ENCODE data around the gene FBRS. TPM values are rescaled to one million over a fixed set of nuclear protein-coding genes. Genes with fewer than 3 reads are reported as not detected.

FBRS gene
- total and polyA plus RNA-seq, 10 of the 15 experiments (the other 5 are each of a cell fraction or from before 2014, with no cell fraction given), result 0.45 to 87.6 (median 14.6) TPM

- TF ChIP-seq SP1 (IDR thresholded peaks at IDR 0.05; ENCODE audit: low read depth, low read length) (peak; percentile 100), SMAD5 (IDR thresholded peaks at IDR 0.05; ENCODE audit: low read depth) (no peak), RELA (IDR thresholded peaks at IDR 0.05; ENCODE audit: borderline replicate concordance, partially characterized antibody) (no peak), SUPT20H (IDR thresholded peaks at IDR 0.05; ENCODE audit: borderline replicate concordance, control insufficient read depth, low read depth, low read length) (no peak), LARP7 (IDR thresholded peaks at IDR 0.05) (peak; percentile 67; the same call in 1 of the 2 replicates), CBX3 (IDR thresholded peaks at IDR 0.05; ENCODE audit: borderline replicate concordance, low read depth) (no peak)
Measured at GRCh38 chr16:30609926-30610839, 48.0 kb upstream of the FBRS start, which contains the start of gene ZNF689 (continued).

- no peak overlapping the region for H3K4me3 ChIP-seq
- FAIRE-seq (no peak), DNase-seq (ENCODE audit: low read depth, low spot score) (no peak), ATAC-seq (peak; percentile 82)
- H3K79me2 ChIP-seq (ENCODE audit: control insufficient read depth, insufficient read depth, low read length), result no peaks in the 10 kb centered on the region
- ChIA-PET SMC1A (ENCODE audit: uncharacterized antibody, unreplicated experiment) (interaction anchor here (0.8 to 2.6 kb wide), 7 partner anchors 9 to 324 kb away, joined by 3 to 12 read pairs (median 3); partner anchors contain the start of gene DCTPP1), RAD21 (ENCODE audit: unreplicated experiment) (interaction anchor here (0.5 to 4.7 kb wide), 19 partner anchors 12 to 439 kb away, joined by 3 to 29 read pairs (median 3); partner anchors contain the start of genes DCTPP1 and ZNF747), POLR2A (interaction anchor here (0.5 to 1.5 kb wide), 5 partner anchors 10 to 206 kb away, joined by 3 to 5 read pairs (median 3); partner anchors contain the start of gene PRR14), CTCF (interaction anchor here (0.6 to 5.2 kb wide), 27 partner anchors 8 to 572 kb away, joined by 3 to 57 read pairs (median 5); partner anchors contain the start of genes CD2BP2, DCTPP1 and ZNF764)
- 22% methylated on average over 12 of the region's 12 CpGs for WGBS (ENCODE audit: insufficient coverage, insufficient replicate concordance, low lambda C conversion rate, missing lambda C conversion rate)
- H3K27ac ChIP-seq (ENCODE audit: control insufficient read depth, insufficient read depth), result no peak overlapping the region
- intact Hi-C loops (cut with micrococcal nuclease; ENCODE audit: unreplicated experiment), result no loop called here
- no TSS peak for BruUV-seq (replicated peaks)
- H3K9me3 ChIP-seq (replicated peaks; ENCODE audit: control insufficient read depth, insufficient read depth, low read length), result no peaks in the 10 kb centered on the region
- in situ Hi-C loops (cut with MboI), result no loop called here
- no peak overlapping the region for H3K9ac ChIP-seq (ENCODE audit: control insufficient read depth, insufficient read depth, low read length)
- no peaks in the 10 kb centered on the region for H4K20me1 ChIP-seq (ENCODE audit: control insufficient read depth, insufficient read depth)
- H3K4me1 ChIP-seq (ENCODE audit: control insufficient read depth, insufficient read depth, low read length), result no peaks in the 10 kb centered on the region
- H3K4me2 ChIP-seq (ENCODE audit: control insufficient read depth, insufficient read depth), result no peak overlapping the region
- H3K36me3 ChIP-seq (ENCODE audit: control insufficient read depth in 2 of 2, insufficient read depth in 2 of 2, low read length in 1 of 2), result no peaks in the 10 kb centered on the region
- no peak overlapping the region for H2AFZ ChIP-seq (ENCODE audit: control insufficient read depth, low read depth, low read length)
- no peaks in the 10 kb centered on the region for H3K27me3 ChIP-seq (replicated peaks in 1 of 2; ENCODE audit: control insufficient read depth in 2 of 2, insufficient read depth in 2 of 2, low read length in 1 of 2)
- TF ChIP-seq FOS (IDR thresholded peaks at IDR 0.05; ENCODE audit: borderline replicate concordance, extremely low read depth, insufficient read length) (no peak), MLLT1 (IDR thresholded peaks at IDR 0.05) (no peak), ATF2 (IDR thresholded peaks at IDR 0.05; ENCODE audit: low read length) (no peak), KAT2A (conservative IDR thresholded peaks at IDR 0.05; ENCODE audit: control insufficient read depth, low read depth, low read length) (no peak), ZNF592 (IDR thresholded peaks at IDR 0.05) (no peak), RAD21 (IDR thresholded peaks at IDR 0.05; ENCODE audit: insufficient read depth, low read depth, low read length) (peak; percentile 72)
Measured at GRCh38 chr16:30615358-30616091, 42.7 kb upstream of the FBRS start.
